HepG2 (cell line): Measurements from ENCODE around the gene NUAK1. TPM values are rescaled to one million over a fixed set of nuclear protein-coding genes. Genes with fewer than 3 reads are reported as not detected.

Experiments
- ATAC-seq: fragments of 200-7000 bp; cut with Tn5 transposase; 3 replicates; pipeline ENCODE4 v1.9.1; 2020; ENCODE audit warnings: mild to moderate bottlenecking, moderate library complexity
- BruUV-seq: library from RNA; stranded (reverse); fragments of 400-500 nt; replicated peaks from 2 replicates; lab custom pipeline; 2021; lab: Mats Ljungman, UMichigan
- CTCF ChIA-PET: fragments of 300-600 bp; formaldehyde crosslinking; extraction: SDS; loops from one replicate; lab custom pipeline; 2021; ENCODE audit warnings: low total read pairs, inconsistent platforms, low intra/inter-chr PET ratio; lab: Yijun Ruan, JAX
- POLR2A ChIA-PET: fragments of 350-600 bp; sonication (Branson Sonifier 250); formaldehyde crosslinking; loops from one replicate; lab custom pipeline; 2020; ENCODE audit warnings: antibody characterized with exemption, inconsistent platforms; lab: Yijun Ruan, JAX
- DNase-seq: peaks from one replicate; pipeline ENCODE4 v3.0.0-alpha.2; 2015; ENCODE audit warnings: low spot score
- FAIRE-seq: peaks from 3 replicates; lab custom pipeline; 2011; peaks lifted over from hg19 to GRCh38; lab: Jason Lieb, UNC
- H2AFZ ChIP-seq: one replicate; pipeline ENCODE4 v1.6.1; 2011; ENCODE audit warnings: low read length, inconsistent platforms
- H3K27ac ChIP-seq: fragments of 300-600 bp; 3 replicates; pipeline ENCODE4 v1.8.0; 2011; ENCODE audit warnings: mixed run types, mild to moderate bottlenecking, mixed read lengths, low read length, inconsistent platforms; ENCODE audit not compliant: insufficient read depth; ENCODE audit errors: extremely low read length
- H3K27me3 ChIP-seq, 2 experiments: fragments of 200-600 bp in 1 of 2; 2 replicates in 1 of 2; 3 replicates in 1 of 2; pipeline versions ENCODE4 v1.6.0 to v1.8.0; 2011; ENCODE audit warnings: low read length in 2 of 2, mild to moderate bottlenecking in 2 of 2, moderate library complexity in 2 of 2, inconsistent platforms in 1 of 2; ENCODE audit not compliant: insufficient read depth in 2 of 2, control insufficient read depth in 1 of 2
- H3K36me3 ChIP-seq, 2 experiments: fragments of 200-600 bp in 1 of 2; replicated peaks in 1 of 2; 2 replicates in 1 of 2; 3 replicates in 1 of 2; pipeline versions ENCODE4 v1.5.1 to v1.8.0; 2011; ENCODE audit warnings: low read length in 2 of 2, inconsistent platforms in 1 of 2; ENCODE audit not compliant: insufficient read depth in 2 of 2, control insufficient read depth in 1 of 2
- H3K4me1 ChIP-seq: 2 replicates; pipeline ENCODE4 v1.5.1; 2012; ENCODE audit warnings: low read length, inconsistent platforms; ENCODE audit not compliant: insufficient read depth
- H3K4me2 ChIP-seq: 2 replicates; pipeline ENCODE4 v1.6.0; 2011; ENCODE audit warnings: low read depth, low read length, inconsistent platforms
- H3K4me3 ChIP-seq, 3 experiments: fragments of 200-600 bp in 1 of 3; sonication (generic), shearing (Covaris generic) in 1 of 3; replicated peaks in 1 of 3; 2 replicates each; pipeline ENCODE4 v1.5.1; 2011 to 2016; ENCODE audit warnings: low read length in 3 of 3, inconsistent platforms in 2 of 3, low read depth in 2 of 3, mild to moderate bottlenecking in 2 of 3, control low read depth in 1 of 3, mixed read lengths in 1 of 3; ENCODE audit not compliant: insufficient read depth in 1 of 3
- H3K79me2 ChIP-seq: one replicate; pipeline ENCODE4 v1.6.1; 2011; ENCODE audit warnings: low read length, inconsistent platforms; ENCODE audit not compliant: insufficient read depth
- H3K9ac ChIP-seq: 2 replicates; pipeline ENCODE4 v1.6.0; 2011; ENCODE audit warnings: mild to moderate bottlenecking, low read depth, low read length, inconsistent platforms; ENCODE audit not compliant: insufficient read depth
- H3K9me3 ChIP-seq: 2 replicates; pipeline ENCODE4 v1.5.1; 2012; ENCODE audit warnings: mild to moderate bottlenecking, low read length
- H4K20me1 ChIP-seq: 2 replicates; pipeline ENCODE4 v1.6.0; 2011; ENCODE audit warnings: inconsistent platforms, mild to moderate bottlenecking, low read length, moderate library complexity; ENCODE audit not compliant: insufficient read depth
- ATF4 ChIP-seq, 2 experiments: fragments of 450-650 bp in 1 of 2; sonication (generic) in 1 of 2; formaldehyde crosslinking; IDR thresholded peaks; 2 replicates each; pipeline versions ENCODE4 v1.5.0 to v1.8.0; 2020 to 2022; ENCODE audit warnings: mild to moderate bottlenecking in 1 of 2, missing genetic modification reagents in 1 of 2
- MNT ChIP-seq: fragments of 450-650 bp; IDR thresholded peaks from 2 replicates; pipeline ENCODE4 v1.6.1; 2016
- NFE2 ChIP-seq: sonication (generic); formaldehyde crosslinking; IDR thresholded peaks from 2 replicates; pipeline ENCODE4 v1.4.0; 2020; ENCODE audit warnings: missing genetic modification reagents
- TFAP4 ChIP-seq: sonication (generic); IDR thresholded peaks from 2 replicates; pipeline ENCODE4 v1.6.1; 2016; ENCODE audit warnings: low read depth, borderline replicate concordance
- ZNF275 ChIP-seq: sonication (generic); formaldehyde crosslinking; IDR thresholded peaks from 2 replicates; pipeline ENCODE4 v1.8.0; 2022; ENCODE audit warnings: missing genetic modification reagents, mild to moderate bottlenecking, inconsistent platforms, borderline replicate concordance
- ZNF512 ChIP-seq: sonication (generic); formaldehyde crosslinking; IDR thresholded peaks from 2 replicates; pipeline ENCODE4 v1.4.0; 2020; ENCODE audit warnings: mild to moderate bottlenecking, missing genetic modification reagents
- WGBS: methylation state at CpG from one replicate; pipeline ENCODE4 v1.1.6; 2017; ENCODE audit warnings: low lambda C conversion rate; 5-methylcytosine and 5-hydroxymethylcytosine counted together
- in situ Hi-C: cut with HindIII; loops from 2 replicates; pipeline ENCODE4 v1.10.0; 2017; ENCODE audit warnings: low pct_unique_long_range_greater_than_20kb; ENCODE audit not compliant: extremely low pct_ligation_motif_present
- intact Hi-C: fragments of 100-400 bp; cut with micrococcal nuclease; formaldehyde crosslinking; loops from one replicate; pipeline ENCODE4 v1.10.0; 2022; ENCODE audit not compliant: unreplicated experiment
- polyA plus RNA-seq, 8 experiments: library from polyadenylated mRNA; depleted of rRNA in 3 of 8; stranded (reverse) in 7 of 8; unstranded in 1 of 8; fragments of >200 nt; fragmentation: Illumina TruSeq in 4 of 8; extraction: Trizol in 4 of 8; gene quantifications; 2 replicates each; pipeline versions ENCODE4 v1.2.1 to v1.2.3, GENCODE V29; 2011 to 2016; ENCODE audit warnings: low read depth in 4 of 8, missing spikeins in 1 of 8, mixed read lengths in 1 of 8; ENCODE audit not compliant: insufficient read depth in 1 of 8
- total RNA-seq, 5 experiments: library from RNA; depleted of rRNA; stranded (reverse); fragments of >200 nt; fragmentation: Illumina TruSeq; extraction: Trizol; gene quantifications; 2 replicates each; pipeline ENCODE4 v1.2.3, GENCODE V29; 2016; ENCODE audit warnings: low read depth in 1 of 5

NUAK1 gene
- total and polyA plus RNA-seq, 2 of the 13 experiments (the other 11 are each of a cell fraction or from before 2014, with no cell fraction given), result 1.7 to 1.9 TPM

- TF ChIP-seq ZNF275 (CRISPR knock-in tag) (no peak), NFE2 (CRISPR knock-in tag) (no peak), ATF4 (CRISPR knock-in tag; IDR thresholded peaks at IDR 0.05) (no peak)
These were observed 13.2 kb downstream of the NUAK1 start (continued) for GRCh38 chr12:106125351-106126095.

- no peak for TF ChIP-seq ZNF512 (CRISPR knock-in tag)
- TF ChIP-seq TFAP4, result no peak
- TF ChIP-seq MNT, result 0 out of 2 replicates have a peak, but pooled peaks have one; percentile 6
- Histone ChIP-seq H3K4me3 (no peak overlapping the region), H3K36me3 (no peaks in the 10 kb centered on the region), H3K27me3 (no peaks in the 10 kb centered on the region), H3K79me2 (peaks cover 4% of the 10 kb centered on the region), H3K9ac (no peak overlapping the region), H4K20me1 (no peaks in the 10 kb centered on the region), H3K9me3 (no peaks in the 10 kb centered on the region), H3K4me1 (peaks cover 80% of the 10 kb centered on the region), H3K4me2 (no peak overlapping the region), H2AFZ (no peak overlapping the region), H3K27ac (no peak overlapping the region)
- POLR2A ChIA-PET, result no interaction called here
- ATAC-seq, result no peak
- intact Hi-C loops (no loop called here), in situ Hi-C loops (no loop called here)
- FAIRE-seq, result no peak
- DNase-seq, result no peak
- BruUV-seq, result no TSS peak
- CTCF ChIA-PET, result no interaction called here
- 93% methylated on average over 10 of the region's 10 CpGs for WGBS
These were observed 15.1 kb downstream of the NUAK1 start for GRCh38 chr12:106123551-106124081.
